HCT116 (cell line): ENCODE measurements around the gene SORCS2. TPM values are rescaled to one million over a fixed set of nuclear protein-coding genes. Genes with fewer than 3 reads are reported as not detected.

Experiments
- ATAC-seq: fragments of 200-7000 bp; cut with Tn5 transposase; 2 replicates; pipeline ENCODE4 v1.9.1; 2020; ENCODE audit warnings: mild to moderate bottlenecking, moderate library complexity
- BruUV-seq: library from RNA; stranded (reverse); fragments of 400-500 nt; replicated peaks from 2 replicates; lab custom pipeline; 2021; lab: Mats Ljungman, UMichigan
- CTCF ChIA-PET: fragments of 300-600 bp; sonication (Branson Sonifier 250); formaldehyde crosslinking; loops from one replicate; lab custom pipeline; 2021; ENCODE audit warnings: antibody characterized with exemption; lab: Charles Lee
- POLR2A ChIA-PET: fragments of 300-600, 350-600 bp; sonication (Branson Sonifier 250); formaldehyde crosslinking; loops from one replicate; lab custom pipeline; 2021; ENCODE audit warnings: antibody characterized with exemption; lab: Charles Lee
- RAD21 ChIA-PET, 2 experiments: fragments of 300-600 bp; sonication (Branson Sonifier 250); formaldehyde crosslinking; loops; one replicate each; lab custom pipeline; 2023; ENCODE audit warnings: low total read pairs in 2 of 2; ENCODE audit not compliant: uncharacterized antibody in 2 of 2, unreplicated experiment in 2 of 2, low non-redundant PET in 1 of 2; lab: Charles Lee
- DNase-seq: peaks from one replicate; pipeline ENCODE4 v3.0.0-alpha.2; 2010; ENCODE audit warnings: low read depth, low spot score
- H2AFZ ChIP-seq: fragments of 200-600 bp; shearing (Covaris generic), sonication (generic); 2 replicates; pipeline ENCODE4 v1.6.1; 2017; ENCODE audit warnings: low read depth, mixed run types, mixed read lengths, antibody characterized with exemption, low read length; ENCODE audit not compliant: poor library complexity, severe bottlenecking
- H3K27ac ChIP-seq: 2 replicates; pipeline ENCODE4 v1.5.1; 2012; ENCODE audit warnings: low read depth, low read length
- H3K27me3 ChIP-seq: fragments of 200-600 bp; sonication (generic); 2 replicates; pipeline ENCODE4 v1.6.1; 2016; ENCODE audit warnings: mixed run types, low read length, mixed read lengths; ENCODE audit not compliant: insufficient read depth
- H3K36me3 ChIP-seq, 2 experiments: fragments of 200-500 bp in 1 of 2; fragments of 200-600 bp in 1 of 2; sonication (Bioruptor generic) in 1 of 2; sonication (generic) in 1 of 2; 2 replicates each; pipeline versions ENCODE4 v1.5.1 to v1.6.1; 2014 to 2016; ENCODE audit warnings: low read length in 2 of 2, inconsistent platforms in 1 of 2, mixed read lengths in 1 of 2, mixed run types in 1 of 2; ENCODE audit not compliant: insufficient read depth in 2 of 2, control insufficient read depth in 1 of 2
- H3K4me1 ChIP-seq, 2 experiments: fragments of 200-600 bp in 1 of 2; sonication (generic) in 1 of 2; 2 replicates each; pipeline versions ENCODE4 v1.5.1 to v1.6.1; 2012 to 2017; ENCODE audit warnings: low read length in 2 of 2, inconsistent platforms in 1 of 2, mild to moderate bottlenecking in 1 of 2, mixed read lengths in 1 of 2, mixed run types in 1 of 2, moderate library complexity in 1 of 2; ENCODE audit not compliant: insufficient read depth in 2 of 2, control insufficient read depth in 1 of 2
- H3K4me2 ChIP-seq: fragments of 200-600 bp; sonication (generic); 2 replicates; pipeline ENCODE4 v1.6.1; 2017; ENCODE audit warnings: mixed run types, low read length, mixed read lengths
- H3K4me3 ChIP-seq, 2 experiments: fragments of 200-600 bp in 1 of 2; sonication (generic) in 1 of 2; replicated peaks in 1 of 2; 2 replicates each; pipeline ENCODE4 v1.5.1; 2011 to 2016; ENCODE audit warnings: low read length in 2 of 2, control low read depth in 1 of 2, low read depth in 1 of 2, mild to moderate bottlenecking in 1 of 2, mixed read lengths in 1 of 2, mixed run types in 1 of 2
- H3K79me2 ChIP-seq: fragments of 200-600 bp; sonication (generic); 2 replicates; pipeline ENCODE4 v1.6.1; 2017; ENCODE audit warnings: mild to moderate bottlenecking, mixed run types, low read length, moderate library complexity, mixed read lengths; ENCODE audit not compliant: insufficient read depth
- H3K9ac ChIP-seq: fragments of 200-600 bp; sonication (generic); 2 replicates; pipeline ENCODE4 v1.6.1; 2016; ENCODE audit warnings: low read length, mixed read lengths
- H3K9me2 ChIP-seq: fragments of 200-600 bp; sonication (generic), shearing (Covaris generic); 2 replicates; pipeline ENCODE4 v1.6.1; 2017; ENCODE audit warnings: mixed run types, mild to moderate bottlenecking, moderate library complexity; ENCODE audit not compliant: insufficient read depth
- H3K9me3 ChIP-seq, 2 experiments: fragments of 200-500 bp in 1 of 2; fragments of 200-600 bp in 1 of 2; sonication (Bioruptor generic) in 1 of 2; sonication (generic) in 1 of 2; 2 replicates each; pipeline ENCODE4 v1.6.1; 2014 to 2017; ENCODE audit warnings: low read length in 2 of 2, mixed read lengths in 2 of 2, inconsistent platforms in 1 of 2, low read depth in 1 of 2, mild to moderate bottlenecking in 1 of 2, mixed run types in 1 of 2, moderate library complexity in 1 of 2; ENCODE audit not compliant: control insufficient read depth in 1 of 2, insufficient read depth in 1 of 2
- H4K20me1 ChIP-seq: fragments of 200-600 bp; sonication (generic), shearing (Covaris generic); 2 replicates; pipeline ENCODE4 v1.6.1; 2017; ENCODE audit warnings: mixed run types, mild to moderate bottlenecking, moderate library complexity; ENCODE audit not compliant: insufficient read depth
- CBX3 ChIP-seq: IDR thresholded peaks from 2 replicates; pipeline ENCODE4 v1.6.1; 2012; ENCODE audit warnings: low read depth
- CEBPB ChIP-seq: IDR thresholded peaks from 2 replicates; pipeline ENCODE4 v1.6.1; 2012; ENCODE audit warnings: low read depth
- CTCF ChIP-seq, 3 experiments: fragments of 200-600 bp in 1 of 3; sonication (generic) in 1 of 3; IDR thresholded peaks in 2 of 3; conservative IDR thresholded peaks in 1 of 3; 2 replicates each; pipeline ENCODE4 v1.5.1; 2012 to 2017; ENCODE audit warnings: low read depth in 2 of 3, low read length in 2 of 3, antibody characterized with exemption in 1 of 3, borderline replicate concordance in 1 of 3, control low read depth in 1 of 3, mild to moderate bottlenecking in 1 of 3, mixed read lengths in 1 of 3, mixed run types in 1 of 3, moderate library complexity in 1 of 3; ENCODE audit not compliant: insufficient read depth in 1 of 3
- ELF1 ChIP-seq: IDR thresholded peaks from 2 replicates; pipeline ENCODE4 v1.6.1; 2012; ENCODE audit warnings: low read depth, borderline replicate concordance
- EZH2phosphoT487 ChIP-seq: fragments of 200-600 bp; IDR thresholded peaks from 2 replicates; pipeline ENCODE4 v1.6.1; 2018; ENCODE audit warnings: antibody characterized with exemption, borderline replicate concordance
- JUND ChIP-seq: IDR thresholded peaks from 2 replicates; pipeline ENCODE4 v1.6.1; 2012
- POLR2A ChIP-seq: IDR thresholded peaks from 2 replicates; pipeline ENCODE4 v1.7.0; 2011; ENCODE audit warnings: borderline replicate concordance; ENCODE audit not compliant: insufficient read depth, insufficient read length; ENCODE audit errors: extremely low read depth
- POLR2AphosphoS5 ChIP-seq: IDR thresholded peaks from 2 replicates; pipeline ENCODE4 v1.6.1; 2011; ENCODE audit warnings: mild to moderate bottlenecking, low read depth, low read length, moderate library complexity
- RAD21 ChIP-seq: IDR thresholded peaks from 2 replicates; pipeline ENCODE4 v1.6.1; 2012; ENCODE audit warnings: low read depth, mild to moderate bottlenecking
- SIN3A ChIP-seq: IDR thresholded peaks from 2 replicates; pipeline ENCODE4 v1.6.1; 2012; ENCODE audit warnings: low read depth
- SRF ChIP-seq: IDR thresholded peaks from 2 replicates; pipeline ENCODE4 v1.6.1; 2012; ENCODE audit warnings: low read depth
- YY1 ChIP-seq: IDR thresholded peaks from 2 replicates; pipeline ENCODE4 v1.6.1; 2011; ENCODE audit warnings: low read length, low read depth, moderate library complexity, mild to moderate bottlenecking; ENCODE audit not compliant: insufficient replicate concordance; ENCODE audit errors: extremely low read depth
- ZFX ChIP-seq: fragments of 450-650 bp; IDR thresholded peaks from 2 replicates; pipeline ENCODE4 v1.6.1; 2017
- ZNF274 ChIP-seq: fragments of 200-500 bp; sonication (Bioruptor generic); IDR thresholded peaks from 2 replicates; pipeline ENCODE4 v1.6.1; 2014; ENCODE audit warnings: mild to moderate bottlenecking, low read depth, low read length, inconsistent platforms
- intact Hi-C: fragments of 100-400 bp; cut with micrococcal nuclease; formaldehyde crosslinking; loops from 2 replicates; pipeline ENCODE4 v1.10.0; 2022
- total RNA-seq: library from RNA; stranded (reverse); gene quantifications from one replicate; pipeline ENCODE4 v1.2.1, GENCODE V29; 2021; ENCODE audit not compliant: unreplicated experiment
- TF ChIP-seq, protein P1 (sequence below): IDR thresholded peaks from 2 replicates; pipeline ENCODE4 v1.6.1; 2012
- TF ChIP-seq, protein P2 (sequence below): IDR thresholded peaks from 2 replicates; pipeline ENCODE4 v1.6.1; 2012; ENCODE audit warnings: low read depth

The SORCS2 gene
- total RNA-seq, 1 experiment from 2014 or later, result 0.37 TPM

DNA sequence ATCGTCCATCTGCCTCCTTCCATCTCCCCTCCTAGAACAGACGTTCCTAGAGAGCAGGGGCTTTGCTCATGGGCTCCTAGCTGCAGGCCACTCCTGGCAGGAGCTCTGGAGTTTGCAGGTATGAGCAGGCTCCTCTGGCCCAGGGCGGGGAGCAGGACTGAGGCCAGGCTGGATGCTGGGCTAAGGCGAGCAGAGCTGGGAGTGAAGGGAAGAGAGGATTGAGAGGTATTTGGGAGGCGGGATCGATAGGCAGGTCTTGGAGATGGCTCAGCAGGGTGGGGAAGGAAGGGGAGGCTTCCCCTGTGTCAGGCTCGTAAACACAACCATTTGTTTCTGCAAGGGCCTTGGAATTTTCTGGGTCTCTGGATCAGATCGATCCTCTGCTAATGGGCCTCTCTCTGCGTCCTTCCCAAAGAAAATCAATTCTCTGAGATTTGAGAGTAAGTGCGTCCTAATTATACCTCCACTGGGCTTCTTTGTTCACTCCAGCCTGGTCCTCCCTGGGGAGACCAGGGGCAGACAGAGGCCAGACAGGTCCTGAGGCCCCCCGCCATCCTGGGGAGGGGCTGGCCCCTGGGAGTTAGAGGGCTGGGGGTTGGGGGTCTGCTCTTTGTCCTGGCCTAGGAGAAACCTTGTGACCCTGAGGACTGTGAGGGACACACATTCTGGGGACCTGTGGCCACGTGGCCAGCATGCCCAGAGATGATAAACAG, 337.2 kb downstream of the SORCS2 start:
- no peak overlapping the region for H3K4me2 ChIP-seq
- no peaks in the 10 kb centered on the region for H3K4me1 ChIP-seq
- ChIA-PET RAD21 (no interaction called here), POLR2A (no interaction called here), CTCF (no interaction called here)
- H3K27ac ChIP-seq, result no peak overlapping the region
- DNase-seq (no peak), ATAC-seq (no peak)
- BruUV-seq, result no TSS peak
- H3K4me3 ChIP-seq, result no peak overlapping the region
- no peaks in the 10 kb centered on the region for H3K9me2 ChIP-seq
- no peak overlapping the region for H2AFZ ChIP-seq
- intact Hi-C loops, result no loop called here
- H3K36me3 ChIP-seq, result no peaks in the 10 kb centered on the region
- no peaks in the 10 kb centered on the region for H3K27me3 ChIP-seq
- no peaks in the 10 kb centered on the region for H3K79me2 ChIP-seq
- H3K9me3 ChIP-seq, result no peaks in the 10 kb centered on the region
- TF ChIP-seq CTCF (IDR thresholded peaks at IDR 0.05 in 2 of 3, conservative IDR thresholded peaks at IDR 0.05 in 1 of 3; ENCODE audit: borderline replicate concordance in 1 of 3, insufficient read depth in 1 of 3, low read depth in 2 of 3, low read length in 2 of 3), result no peak
- no peaks in the 10 kb centered on the region for H4K20me1 ChIP-seq
- no peak overlapping the region for H3K9ac ChIP-seq

DNA sequence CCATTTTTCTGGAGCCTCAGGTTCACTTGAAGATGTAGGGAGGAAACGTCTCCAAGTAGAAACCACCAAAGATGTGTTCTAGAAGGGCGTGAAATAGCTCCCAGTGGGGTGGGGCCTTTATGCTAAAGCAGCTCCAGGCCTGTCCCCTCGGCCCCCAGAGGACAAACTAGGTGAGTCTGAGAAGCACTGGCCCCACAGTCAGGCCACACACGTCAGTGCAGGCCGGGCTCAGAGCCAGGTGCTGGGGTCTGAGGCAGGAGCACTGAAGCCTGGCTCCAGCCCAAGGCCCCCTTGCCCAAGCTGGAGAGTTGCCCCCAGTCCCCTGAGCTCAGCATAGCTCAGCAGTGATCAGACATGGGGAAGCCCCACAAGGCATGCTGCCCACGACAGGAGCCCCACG, 337.7 kb downstream of the SORCS2 start:
- no TSS peak for BruUV-seq
- intact Hi-C loops, result no loop called here
- RAD21 ChIA-PET, result no interaction called here
- H2AFZ ChIP-seq, result no peak overlapping the region
- H3K36me3 ChIP-seq, result no peaks in the 10 kb centered on the region
- no peaks in the 10 kb centered on the region for H3K79me2 ChIP-seq
- H3K9me3 ChIP-seq, result no peaks in the 10 kb centered on the region
- no peaks in the 10 kb centered on the region for H3K27me3 ChIP-seq
- no peaks in the 10 kb centered on the region for H4K20me1 ChIP-seq
- no peak overlapping the region for H3K27ac ChIP-seq
- no peaks in the 10 kb centered on the region for H3K4me1 ChIP-seq
- ATAC-seq (no peak), DNase-seq (no peak)
- H3K4me3 ChIP-seq, result no peak overlapping the region
- H3K9ac ChIP-seq, result no peak overlapping the region
- POLR2A ChIA-PET, result no interaction called here
- no peak overlapping the region for H3K4me2 ChIP-seq
- no peaks in the 10 kb centered on the region for H3K9me2 ChIP-seq
- CTCF ChIA-PET, result no interaction called here
- no peak for TF ChIP-seq POLR2AphosphoS5
- no peak for TF ChIP-seq ZFX
- no peak for TF ChIP-seq SIN3A
- no peak for TF ChIP-seq YY1
- TF ChIP-seq RAD21, result no peak
- no peak for TF ChIP-seq ZNF274
- no peak for TF ChIP-seq CBX3
- TF ChIP-seq, protein P1, sequence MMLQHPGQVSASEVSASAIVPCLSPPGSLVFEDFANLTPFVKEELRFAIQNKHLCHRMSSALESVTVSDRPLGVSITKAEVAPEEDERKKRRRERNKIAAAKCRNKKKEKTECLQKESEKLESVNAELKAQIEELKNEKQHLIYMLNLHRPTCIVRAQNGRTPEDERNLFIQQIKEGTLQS, result no peak
- TF ChIP-seq SRF, result no peak
- no peak for TF ChIP-seq ELF1
- TF ChIP-seq POLR2A, result no peak
- TF ChIP-seq, protein P2, sequence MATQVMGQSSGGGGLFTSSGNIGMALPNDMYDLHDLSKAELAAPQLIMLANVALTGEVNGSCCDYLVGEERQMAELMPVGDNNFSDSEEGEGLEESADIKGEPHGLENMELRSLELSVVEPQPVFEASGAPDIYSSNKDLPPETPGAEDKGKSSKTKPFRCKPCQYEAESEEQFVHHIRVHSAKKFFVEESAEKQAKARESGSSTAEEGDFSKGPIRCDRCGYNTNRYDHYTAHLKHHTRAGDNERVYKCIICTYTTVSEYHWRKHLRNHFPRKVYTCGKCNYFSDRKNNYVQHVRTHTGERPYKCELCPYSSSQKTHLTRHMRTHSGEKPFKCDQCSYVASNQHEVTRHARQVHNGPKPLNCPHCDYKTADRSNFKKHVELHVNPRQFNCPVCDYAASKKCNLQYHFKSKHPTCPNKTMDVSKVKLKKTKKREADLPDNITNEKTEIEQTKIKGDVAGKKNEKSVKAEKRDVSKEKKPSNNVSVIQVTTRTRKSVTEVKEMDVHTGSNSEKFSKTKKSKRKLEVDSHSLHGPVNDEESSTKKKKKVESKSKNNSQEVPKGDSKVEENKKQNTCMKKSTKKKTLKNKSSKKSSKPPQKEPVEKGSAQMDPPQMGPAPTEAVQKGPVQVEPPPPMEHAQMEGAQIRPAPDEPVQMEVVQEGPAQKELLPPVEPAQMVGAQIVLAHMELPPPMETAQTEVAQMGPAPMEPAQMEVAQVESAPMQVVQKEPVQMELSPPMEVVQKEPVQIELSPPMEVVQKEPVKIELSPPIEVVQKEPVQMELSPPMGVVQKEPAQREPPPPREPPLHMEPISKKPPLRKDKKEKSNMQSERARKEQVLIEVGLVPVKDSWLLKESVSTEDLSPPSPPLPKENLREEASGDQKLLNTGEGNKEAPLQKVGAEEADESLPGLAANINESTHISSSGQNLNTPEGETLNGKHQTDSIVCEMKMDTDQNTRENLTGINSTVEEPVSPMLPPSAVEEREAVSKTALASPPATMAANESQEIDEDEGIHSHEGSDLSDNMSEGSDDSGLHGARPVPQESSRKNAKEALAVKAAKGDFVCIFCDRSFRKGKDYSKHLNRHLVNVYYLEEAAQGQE, result no peak
- no peak for TF ChIP-seq EZH2phosphoT487
- no peak for TF ChIP-seq CEBPB
- no peak for TF ChIP-seq JUND
